HG03039 (cell line): ENCODE results near the gene TUBA8.
A peak's percentile ranks its signal among the peaks of the same experiment; 100 is the strongest.

ENCODE experiments used
- ATAC-seq: cut with Tn5 transposase; IDR thresholded peaks from one replicate; pipeline ENCODE4 v1.9.1; 2021; ENCODE audit warnings: mild to moderate bottlenecking, moderate library complexity; ENCODE audit not compliant: unreplicated experiment

The TUBA8 gene

GRCh38 chr22:18077087-18077638 is 33.4 kb upstream of the TUBA8 start:
- no peak for ATAC-seq

- ATAC-seq = peak; percentile 81
Observed at GRCh38 chr22:18077639-18078328, 32.8 kb upstream of the TUBA8 start, which contains the start of gene PEX26. PEX26 (plus strand) TSS chr22:18077990; CDS start chr22:18078377, 387 bp downstream.

DNA sequence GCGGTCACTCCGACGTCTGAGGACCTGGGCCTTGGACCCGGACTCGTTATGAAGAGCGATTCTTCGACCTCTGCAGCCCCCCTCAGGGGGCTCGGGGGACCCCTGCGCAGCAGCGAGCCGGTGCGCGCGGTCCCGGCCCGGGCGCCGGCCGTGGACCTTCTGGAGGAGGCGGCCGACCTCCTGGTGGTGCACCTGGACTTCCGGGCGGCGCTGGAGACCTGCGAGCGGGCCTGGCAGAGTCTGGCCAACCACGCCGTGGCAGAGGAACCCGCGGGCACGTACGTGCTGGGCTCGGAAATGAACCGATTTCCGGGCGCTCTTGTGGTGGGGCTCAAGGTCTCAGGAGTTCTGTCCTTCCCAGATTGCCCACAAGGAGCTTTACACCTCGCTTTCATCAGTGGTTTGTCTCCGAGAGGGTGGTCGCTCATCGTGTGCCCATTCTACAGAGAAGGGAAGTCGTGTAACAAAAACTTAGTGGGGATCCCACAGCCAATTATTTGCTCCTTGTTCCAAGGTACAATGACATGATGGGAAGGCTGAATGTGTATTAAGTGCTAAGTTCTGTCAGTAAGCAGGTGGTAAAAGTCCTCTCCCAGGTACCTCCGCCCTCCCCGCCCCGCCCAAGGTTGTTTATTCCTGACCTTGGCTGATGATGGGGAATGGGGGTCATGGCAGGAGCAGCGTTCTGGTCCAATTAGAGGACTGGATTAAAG is 32.1 kb upstream of the TUBA8 start:
- peak; percentile 13 for ATAC-seq

- ATAC-seq = no peak
Observed at GRCh38 chr22:18079706-18080233, 30.8 kb upstream of the TUBA8 start.

DNA sequence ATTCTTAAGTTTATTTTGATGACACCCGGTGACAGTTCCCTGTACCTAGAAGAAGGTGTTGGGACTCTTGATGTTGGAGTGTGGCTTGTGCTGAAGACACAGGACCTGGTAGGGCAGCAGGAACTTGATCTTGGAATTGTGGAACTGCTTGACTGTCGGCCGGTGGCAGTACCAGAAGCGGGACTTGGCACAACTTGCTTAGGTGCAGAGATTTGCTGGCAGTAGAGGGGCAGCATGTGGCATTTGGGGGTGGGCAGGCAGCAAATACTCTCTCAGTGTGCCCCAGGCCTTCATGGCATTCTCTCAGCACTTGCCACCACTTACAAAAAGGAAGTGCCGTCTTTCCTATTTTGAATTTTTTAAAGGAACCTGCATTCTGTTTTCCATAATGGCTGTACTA is 29.2 kb upstream of the TUBA8 start:
- no peak for ATAC-seq

DNA sequence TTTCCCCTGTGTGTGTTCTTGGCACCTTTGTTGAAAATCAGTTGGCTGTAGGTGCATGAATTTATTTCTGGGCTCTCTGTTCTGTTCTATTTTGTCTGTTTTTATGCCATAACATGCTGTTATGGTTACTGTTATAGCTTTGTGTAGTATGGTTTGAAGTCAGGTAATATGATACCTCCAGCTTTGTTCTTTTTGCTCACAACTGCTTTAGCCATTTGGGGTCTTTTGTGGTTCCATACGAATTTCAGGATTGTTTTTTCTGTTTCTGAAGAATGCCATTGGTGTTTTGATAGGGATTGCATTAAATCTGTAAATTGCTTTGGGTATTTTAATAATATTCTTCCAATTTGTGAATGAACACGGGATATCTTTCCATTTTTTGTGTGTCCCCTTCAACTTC is 28.1 kb upstream of the TUBA8 start:
- no peak for ATAC-seq

DNA sequence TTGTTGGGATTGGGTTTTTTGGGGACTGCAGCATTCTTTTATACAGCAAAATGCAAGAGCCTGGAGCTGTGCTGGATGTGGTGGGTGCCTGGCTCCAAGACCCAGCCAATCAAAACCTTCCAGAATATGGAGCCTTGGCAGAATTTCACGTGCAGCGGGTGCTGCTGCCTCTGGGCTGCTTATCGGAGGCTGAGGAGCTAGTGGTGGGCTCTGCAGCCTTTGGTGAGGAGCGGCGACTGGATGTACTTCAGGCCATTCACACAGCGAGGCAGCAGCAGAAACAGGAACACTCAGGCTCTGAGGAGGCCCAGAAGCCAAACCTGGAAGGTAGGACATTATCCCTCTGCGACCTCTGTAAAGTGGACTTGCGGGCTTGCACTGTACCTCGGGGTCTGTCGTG is 27.2 kb upstream of the TUBA8 start:
- ATAC-seq = no peak

DNA sequence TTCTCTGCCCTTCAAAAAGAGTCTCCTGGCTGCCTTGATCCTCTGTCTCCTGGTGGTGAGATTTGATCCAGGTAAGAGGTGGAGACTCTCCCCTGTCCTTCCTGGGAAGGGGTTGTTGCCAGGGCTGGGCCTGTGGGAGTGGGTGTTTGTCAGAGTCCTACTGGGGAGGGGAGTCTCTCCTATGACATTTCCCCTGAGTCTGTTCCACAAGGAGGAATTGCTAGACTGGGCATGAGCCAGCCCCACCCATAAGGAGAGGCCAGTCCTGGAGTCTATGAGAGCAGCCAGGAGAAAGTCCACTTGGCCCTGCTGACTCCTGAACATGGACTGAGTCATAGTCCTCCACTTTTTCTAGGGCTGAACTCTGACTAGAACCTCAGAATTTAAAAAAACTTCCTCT is 25.4 kb upstream of the TUBA8 start:
- ATAC-seq = no peak

- no peak for ATAC-seq
Observed at GRCh38 chr22:18087350-18087855, 23.2 kb upstream of the TUBA8 start.

GRCh38 chr22:18088825-18089568 is 21.6 kb upstream of the TUBA8 start:
- no peak for ATAC-seq

DNA sequence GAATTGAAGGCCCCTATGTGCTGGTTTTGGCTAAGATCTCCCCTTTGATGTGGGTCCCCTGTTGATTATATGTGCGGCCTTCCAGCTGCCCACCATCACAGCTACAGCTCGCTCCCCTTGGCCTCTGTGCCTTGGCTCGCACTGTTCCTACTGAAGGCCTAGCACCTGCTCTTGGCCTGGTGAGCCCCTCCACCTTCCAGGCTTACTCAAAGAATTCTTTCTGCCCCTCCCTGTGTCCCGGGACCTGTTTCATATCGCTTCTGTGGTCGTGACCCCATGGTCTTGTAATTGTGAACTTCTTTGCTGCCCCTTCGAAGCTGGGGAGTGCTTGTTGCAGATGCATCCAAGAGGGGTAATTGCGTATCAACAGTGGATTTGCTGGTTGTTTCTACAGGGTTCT is 20.3 kb upstream of the TUBA8 start:
- ATAC-seq = no peak

DNA sequence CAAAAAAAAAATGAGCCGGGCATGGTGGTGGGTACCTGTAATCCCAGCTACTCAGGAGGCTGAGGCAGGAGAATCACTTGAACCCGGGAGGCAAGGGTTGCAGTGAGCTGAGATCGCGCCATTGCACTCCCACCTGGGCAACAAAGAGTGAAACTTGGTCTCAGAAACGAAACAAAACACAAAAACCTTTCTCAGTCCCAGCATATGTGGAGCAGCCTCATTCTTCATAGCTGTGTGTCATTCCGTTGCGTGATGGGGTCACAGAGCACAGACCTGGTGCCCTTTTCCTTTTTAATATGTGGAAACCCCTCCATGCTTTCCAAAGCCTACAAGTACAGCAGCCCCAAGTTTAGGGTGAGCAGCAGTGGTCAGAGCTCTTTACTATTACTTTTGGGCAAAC is 19.1 kb upstream of the TUBA8 start:
- no peak for ATAC-seq

DNA sequence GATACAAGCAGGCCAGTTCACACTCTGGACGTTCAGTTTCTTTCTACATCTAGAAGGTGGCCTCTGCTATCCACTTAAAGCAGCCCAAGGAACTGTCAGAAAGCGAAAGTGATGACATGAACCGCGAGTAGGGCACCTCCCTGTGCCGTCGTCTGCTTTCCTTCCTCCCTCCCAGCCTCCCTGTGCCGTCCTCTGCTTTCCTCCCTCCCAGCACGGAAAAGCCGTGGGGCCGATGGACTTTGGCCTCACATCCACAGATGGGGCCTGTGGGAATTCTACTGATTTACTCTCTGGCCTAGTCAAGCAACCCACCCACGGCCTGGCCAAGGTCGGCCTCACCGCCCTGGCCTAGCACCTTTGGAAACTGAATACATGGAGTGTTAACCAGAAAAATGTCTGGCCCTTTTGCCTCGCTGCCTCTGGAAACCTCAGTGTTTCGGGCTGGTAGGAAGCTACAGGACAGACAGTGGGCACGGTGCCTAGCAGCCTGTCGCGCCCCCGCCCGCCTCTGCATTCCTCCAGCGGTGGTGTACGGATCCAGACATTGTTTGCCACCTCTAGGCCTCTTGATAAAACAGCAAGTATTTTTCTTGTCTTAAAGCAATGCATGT is 18.6 kb upstream of the TUBA8 start:
- no peak for ATAC-seq

DNA sequence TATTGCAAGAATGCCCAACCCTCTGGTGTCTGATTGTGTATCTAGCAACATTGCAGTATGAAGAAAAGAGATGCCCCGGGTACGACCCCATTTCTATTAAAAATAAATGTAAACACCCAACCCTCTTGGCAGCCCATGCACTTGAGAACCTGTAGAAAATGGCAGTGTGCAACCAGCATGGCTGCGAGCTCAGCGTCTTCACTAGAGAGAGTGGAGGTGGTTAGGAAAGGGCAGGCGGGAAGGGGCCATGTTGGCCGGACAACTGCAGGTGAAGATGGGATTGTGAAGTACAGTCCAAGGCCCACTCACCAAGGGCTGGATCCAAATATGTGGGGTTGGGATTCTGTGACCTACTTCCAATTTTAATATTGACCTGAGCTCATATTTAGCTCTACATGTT is 16.9 kb upstream of the TUBA8 start:
- no peak for ATAC-seq

DNA sequence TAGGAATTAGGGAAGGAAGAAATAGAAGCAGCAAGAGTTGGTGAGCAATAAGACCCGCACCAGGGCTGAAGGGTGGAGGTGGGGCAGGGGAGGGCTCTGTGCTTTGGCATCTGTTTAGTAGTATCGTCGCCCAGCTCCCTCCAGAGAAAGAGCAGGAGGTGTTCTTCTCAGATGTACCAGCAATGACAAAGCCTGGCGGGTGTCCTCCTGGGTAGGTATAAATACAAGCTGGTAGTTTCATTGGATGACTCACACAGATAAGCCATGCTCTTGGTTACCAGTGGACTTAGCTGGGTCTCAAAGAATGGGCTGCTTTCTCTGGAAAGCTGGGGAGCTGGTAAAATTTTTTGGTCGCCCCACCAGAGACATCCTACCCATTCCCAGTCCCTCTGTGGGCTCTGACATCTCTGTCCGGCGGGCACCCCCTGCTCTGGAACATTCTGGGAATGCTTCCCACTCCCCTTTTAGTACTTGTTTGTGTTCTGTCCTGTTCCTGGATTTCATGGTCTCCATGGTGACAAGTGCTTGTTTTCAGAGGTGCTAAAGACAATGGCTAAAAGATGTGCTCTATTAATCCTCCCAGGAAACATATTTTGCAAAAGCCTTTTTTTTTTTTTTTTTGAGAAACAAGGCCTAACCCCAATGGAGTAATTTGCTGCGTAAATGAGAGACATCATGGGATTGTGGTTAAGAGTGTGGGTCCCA is 15.4 kb upstream of the TUBA8 start:
- ATAC-seq = no peak

GRCh38 chr22:18096823-18097222 is 13.8 kb upstream of the TUBA8 start:
- ATAC-seq = no peak

DNA sequence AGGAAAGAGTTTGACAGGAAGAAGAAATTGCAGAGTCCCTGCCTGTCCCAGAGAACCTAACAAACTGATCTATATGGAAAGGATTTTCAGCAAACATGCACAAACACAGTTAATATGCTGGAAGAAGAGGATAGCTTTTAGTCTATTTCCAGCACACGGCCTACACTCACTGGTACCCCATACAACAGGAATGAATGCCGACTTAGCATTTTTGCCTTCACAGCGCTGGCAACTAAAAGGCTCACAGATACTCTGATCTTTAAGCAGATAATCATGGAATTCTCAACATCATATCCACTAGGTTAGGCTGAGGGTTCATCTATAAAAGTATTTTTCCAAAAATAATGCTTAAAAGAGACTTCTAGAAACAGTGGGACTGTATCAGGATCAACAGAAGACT is 9.8 kb upstream of the TUBA8 start:
- no peak for ATAC-seq

GRCh38 chr22:18101536-18101935 is 9.1 kb upstream of the TUBA8 start:
- no peak for ATAC-seq

GRCh38 chr22:18103527-18104269 is 6.9 kb upstream of the TUBA8 start:
- no peak for ATAC-seq
